Adipose tissue (tissue), 3 donors: ENCODE results near the gene STT3B. TPM values are rescaled to one million over a fixed set of nuclear protein-coding genes. Genes with fewer than 3 reads are reported as not detected.
"Not testable (repeated sequence)": the region's sequence is repeated elsewhere in the genome, so short reads cannot be mapped to it uniquely, and the experiment has no call there.

Source experiments
- H3K27ac ChIP-seq: one replicate; pipeline ENCODE4 v1.5.1; 2013; ENCODE audit warnings: low read depth, low read length
- WGBS, 3 donors: extraction: QIAGEN DNeasy Blood & Tissue Kit; methylation state at CpG; one replicate each; pipeline ENCODE4 v1.1.7; 2013; 5-methylcytosine and 5-hydroxymethylcytosine counted together
- polyA plus RNA-seq, 3 donors: library from polyadenylated mRNA; stranded (reverse); fragments of 200-250 nt; gene quantifications; one replicate each; pipeline ENCODE4 v1.2.3, GENCODE V29; 2013
- donor health status: healthy with polysubstance abuse.
- donor health status: Bipolar disorder and iron deficiency.
- donor health status: healthy.

The STT3B gene
- 10 to 100 TPM; 26.1 to 33.9 (median 29.0) TPM for polyA plus RNA-seq

DNA sequence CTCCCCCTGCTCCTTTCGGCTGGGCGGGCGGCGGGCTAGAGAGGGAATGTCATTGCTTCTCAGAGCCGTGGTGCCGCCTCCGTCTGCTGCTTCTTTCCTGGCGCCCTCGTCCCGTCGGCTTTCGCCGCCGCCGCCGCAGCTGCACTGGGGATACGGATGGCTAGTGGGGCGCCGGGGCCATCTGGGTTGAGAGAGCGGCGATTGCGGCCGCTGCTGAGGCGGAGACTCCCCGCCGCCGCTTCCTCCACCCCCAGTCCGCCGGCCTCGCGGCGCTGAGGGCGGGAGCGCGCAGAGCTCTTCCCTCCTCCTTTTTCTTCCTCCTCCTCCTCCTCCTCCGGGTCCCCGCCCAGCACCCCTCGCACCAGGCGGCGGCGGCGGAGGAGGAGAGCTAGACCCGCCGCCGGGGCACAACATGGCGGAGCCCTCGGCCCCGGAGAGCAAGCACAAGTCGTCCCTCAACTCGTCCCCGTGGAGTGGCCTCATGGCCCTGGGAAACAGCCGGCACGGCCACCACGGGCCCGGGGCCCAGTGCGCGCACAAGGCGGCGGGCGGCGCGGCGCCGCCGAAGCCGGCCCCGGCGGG lies at the start of gene STT3B:
Gene STT3B, plus strand, starts transcription at position 339 of the 582 bp plus-strand sequence. Its CDS starts 74 bp downstream, at position 413.
- H3K27ac ChIP-seq = peak within 1 kb of the TSS; percentile 94
- 0 to 1% (median 0%) methylated on average over 51 to 68 of the region's 68 CpGs for WGBS, 3 donors

GRCh38 chr3:31483776-31484175 lies 48.9 kb upstream of the STT3B start:
- H3K27ac ChIP-seq = no peak overlapping the region
- WGBS, 3 donors = 84 to 94% (median 87%) methylated on average over 1 of the region's 1 CpG

- no peak overlapping the region for H3K27ac ChIP-seq
- 12 to 33% (median 24%) methylated on average over 1 of the region's 1 CpG for WGBS, 3 donors
Observed at GRCh38 chr3:31485196-31485595, 47.5 kb upstream of the STT3B start.

GRCh38 chr3:31486865-31487533 lies 45.7 kb upstream of the STT3B start:
- 82 to 93% (median 89%) methylated on average over 7 of the region's 7 CpGs for WGBS, 3 donors
- no peak overlapping the region for H3K27ac ChIP-seq

GRCh38 chr3:31488475-31489017 lies 44.2 kb upstream of the STT3B start:
- no peak overlapping the region for H3K27ac ChIP-seq
- WGBS, 3 donors = 91 to 97% (median 97%) methylated on average over 3 of the region's 3 CpGs

DNA sequence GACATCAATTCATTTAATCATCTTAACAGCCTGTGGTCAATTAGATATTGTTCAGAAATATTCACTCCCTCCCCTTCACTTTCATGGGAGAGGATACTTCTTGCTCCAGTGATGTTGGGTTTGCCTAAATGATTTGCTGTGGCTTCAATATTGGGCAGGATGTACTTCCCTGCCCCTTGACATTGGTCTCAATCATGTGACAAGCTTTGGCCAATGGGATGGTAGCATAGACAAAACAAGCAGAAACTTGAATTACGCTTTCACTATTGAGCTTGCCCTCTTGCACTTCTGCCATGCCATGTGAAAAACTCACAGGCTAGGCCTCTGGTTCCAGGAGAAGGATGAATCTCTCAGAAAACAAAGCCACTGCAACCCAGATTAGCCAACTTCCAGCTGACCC lies 42.2 kb upstream of the STT3B start:
- WGBS, 3 donors = 96 to 100% (median 100%) methylated on average over 1 of the region's 1 CpG
- H3K27ac ChIP-seq = no peak overlapping the region

DNA sequence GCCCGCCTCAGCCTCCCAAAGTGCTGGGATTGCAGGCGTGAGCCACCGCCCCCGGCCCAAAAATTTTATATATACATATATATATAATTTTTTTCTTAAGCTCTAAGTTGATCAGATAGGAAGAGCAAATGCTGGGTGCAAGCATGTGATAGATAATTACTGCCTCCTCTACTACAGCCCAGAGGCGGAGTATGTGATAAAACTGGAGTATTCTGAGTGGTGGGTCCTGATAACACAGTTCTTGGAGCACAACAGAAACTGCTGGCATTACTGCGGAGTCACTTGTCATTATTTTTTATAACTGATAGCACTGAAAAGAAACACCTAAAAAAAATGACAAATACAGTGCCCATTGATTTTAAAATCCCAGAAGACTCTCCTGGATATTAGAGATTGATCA lies 41.1 kb upstream of the STT3B start:
- WGBS, 3 donors = 90 to 98% (median 90%) methylated on average over 4 to 6 of the region's 6 CpGs
- H3K27ac ChIP-seq = no peak overlapping the region

GRCh38 chr3:31493149-31493548 lies 39.6 kb upstream of the STT3B start:
- no peak overlapping the region for H3K27ac ChIP-seq

GRCh38 chr3:31495971-31496665 lies 36.6 kb upstream of the STT3B start:
- H3K27ac ChIP-seq = no peak overlapping the region
- 78 to 81% (median 78%) methylated on average over 9 of the region's 9 CpGs for WGBS, 3 donors

DNA sequence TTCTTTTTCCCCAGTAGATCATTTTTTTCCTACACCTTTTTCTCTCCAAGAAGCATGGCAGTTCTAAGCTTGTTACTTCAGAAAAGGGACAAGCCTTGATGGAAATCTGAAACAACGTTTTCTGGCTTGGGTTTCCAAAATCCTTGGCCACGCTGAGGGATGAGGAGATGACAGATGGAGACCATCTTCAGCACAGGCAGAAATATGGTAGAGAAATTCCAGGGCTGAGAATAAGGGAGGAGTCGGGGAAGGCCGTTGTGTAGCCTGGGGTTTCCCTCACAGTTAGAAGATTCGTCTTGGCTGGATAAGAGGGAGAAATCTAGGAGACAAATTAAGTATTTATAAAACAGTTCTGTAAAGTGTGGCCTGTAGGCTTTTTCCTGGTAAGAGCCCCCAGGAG lies 33.9 kb upstream of the STT3B start:
- no peak overlapping the region for H3K27ac ChIP-seq
- 69 to 75% (median 74%) methylated on average over 5 of the region's 5 CpGs for WGBS, 3 donors

- H3K27ac ChIP-seq = no peak overlapping the region
- WGBS, 3 donors = 90 to 94% (median 94%) methylated on average over 3 of the region's 3 CpGs
Observed at GRCh38 chr3:31499281-31499680, 33.4 kb upstream of the STT3B start.

DNA sequence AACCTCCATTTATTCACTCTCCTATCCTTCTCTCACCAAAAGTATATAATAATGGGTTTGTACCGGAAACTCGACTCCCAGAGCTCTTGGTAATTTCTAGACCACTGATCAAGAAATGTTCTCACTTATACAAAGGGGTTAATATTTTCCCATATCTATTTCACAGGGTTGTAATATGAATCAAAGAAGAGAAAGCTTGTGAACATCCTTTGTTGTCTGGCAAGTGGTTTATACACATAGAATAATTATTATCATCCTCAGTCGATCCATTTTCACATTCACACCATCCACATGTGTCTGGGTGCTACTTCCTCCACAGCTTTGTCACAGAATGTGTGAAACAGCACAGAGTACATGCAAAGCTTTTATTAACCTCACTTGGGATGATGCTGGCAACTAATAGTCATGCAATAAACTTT lies 29.9 kb upstream of the STT3B start:
- WGBS, 3 donors = 86 to 91% (median 90%) methylated on average over 3 of the region's 3 CpGs
- H3K27ac ChIP-seq = no peak overlapping the region

DNA sequence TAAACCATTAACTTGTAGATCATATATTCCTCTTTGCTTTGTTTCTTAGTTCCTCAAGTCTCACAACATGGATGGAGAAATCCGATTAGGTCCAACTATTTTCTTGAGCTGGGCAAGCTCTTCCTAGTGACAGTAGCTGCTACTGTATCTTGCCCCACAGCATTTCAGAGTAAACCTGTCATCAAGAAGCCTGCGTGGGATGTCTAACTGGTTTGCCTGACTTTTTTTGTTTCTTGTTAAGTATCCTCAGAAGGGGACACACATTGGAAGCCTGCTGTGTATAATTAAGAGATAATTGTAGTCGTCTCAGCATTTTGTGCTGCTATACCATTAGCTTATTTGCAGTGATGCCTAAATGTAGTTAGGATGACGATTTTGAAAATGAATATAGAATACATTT lies 29.3 kb upstream of the STT3B start:
- H3K27ac ChIP-seq = no peak overlapping the region
- WGBS, 3 donors = 57 to 82% (median 81%) methylated on average over 4 of the region's 4 CpGs

- no peak overlapping the region for H3K27ac ChIP-seq
- WGBS, 3 donors = 85 to 98% (median 95%) methylated on average over 3 of the region's 3 CpGs
Observed at GRCh38 chr3:31504230-31504629, 28.5 kb upstream of the STT3B start.

DNA sequence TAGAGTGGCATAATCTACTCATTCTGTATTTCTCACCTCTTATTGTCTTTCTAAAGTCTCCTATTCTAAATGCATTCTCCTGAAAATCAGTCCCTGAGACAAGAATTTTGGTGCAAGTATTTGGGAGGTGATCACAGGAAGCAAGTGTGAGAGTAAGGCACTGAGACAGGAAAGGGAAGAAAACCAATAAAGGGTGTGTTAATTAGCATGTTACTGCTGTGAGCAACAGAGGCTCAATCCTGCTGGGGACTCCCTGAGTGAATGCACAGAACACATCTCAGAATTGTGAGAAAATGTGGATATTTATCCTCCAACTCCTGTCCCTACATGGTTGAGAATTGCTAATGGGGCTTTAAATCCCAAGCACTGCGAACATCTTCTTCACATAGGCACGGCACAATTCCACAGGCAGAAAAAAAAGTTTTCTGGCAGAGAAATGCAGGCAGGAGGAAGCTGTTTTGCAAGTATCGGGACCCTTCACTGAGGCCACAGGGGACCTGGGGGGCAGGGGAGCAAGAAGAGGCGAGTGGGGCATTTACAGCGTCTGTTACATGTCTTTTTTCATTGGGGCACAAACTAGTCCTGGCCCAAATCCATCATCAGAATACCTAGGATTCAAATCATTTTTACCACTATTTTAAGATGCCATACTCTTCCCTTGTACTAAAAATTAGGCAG lies 27.2 kb upstream of the STT3B start:
- H3K27ac ChIP-seq = no peak overlapping the region
- 31 to 44% (median 33%) methylated on average over 5 of the region's 5 CpGs for WGBS, 3 donors

GRCh38 chr3:31506515-31506914 lies 26.2 kb upstream of the STT3B start:
- WGBS, 3 donors = 67 to 91% (median 89%) methylated on average over 7 of the region's 7 CpGs
- H3K27ac ChIP-seq = not testable (repeated sequence)

DNA sequence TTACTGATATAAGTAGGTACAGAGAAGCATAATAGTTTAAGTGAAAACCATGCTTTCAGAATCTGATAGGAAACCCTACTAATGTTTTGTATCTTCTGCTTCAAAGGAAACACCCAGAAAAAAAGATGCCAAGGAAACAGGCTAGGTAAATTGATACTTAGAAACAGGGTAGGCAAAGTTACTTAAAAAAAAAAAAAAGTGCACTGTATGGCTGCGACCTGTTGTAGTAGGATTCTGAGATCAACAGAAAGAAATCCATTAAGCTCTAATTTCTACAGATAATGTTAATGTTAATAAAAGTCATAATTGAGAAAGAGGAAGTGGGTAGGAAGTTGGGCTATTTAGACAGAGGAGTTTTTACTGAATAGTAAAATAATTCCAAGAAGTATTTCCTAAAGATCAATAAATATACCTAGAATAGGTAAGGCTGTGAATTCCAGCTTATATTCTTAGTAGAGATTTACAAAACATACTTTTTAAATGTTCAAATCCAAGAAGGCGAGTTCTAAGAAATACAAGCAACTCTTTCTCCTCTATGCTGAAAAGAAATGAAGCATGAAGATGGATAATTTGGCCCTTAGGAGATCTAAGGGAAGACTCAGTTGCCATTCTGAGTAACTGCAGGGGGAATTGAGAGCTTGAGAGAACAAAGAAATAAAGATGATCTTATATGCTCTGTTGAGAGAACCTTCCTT lies 24.1 kb upstream of the STT3B start:
- WGBS, 3 donors = 79 to 88% (median 87%) methylated on average over 2 of the region's 2 CpGs
- no peak overlapping the region for H3K27ac ChIP-seq

DNA sequence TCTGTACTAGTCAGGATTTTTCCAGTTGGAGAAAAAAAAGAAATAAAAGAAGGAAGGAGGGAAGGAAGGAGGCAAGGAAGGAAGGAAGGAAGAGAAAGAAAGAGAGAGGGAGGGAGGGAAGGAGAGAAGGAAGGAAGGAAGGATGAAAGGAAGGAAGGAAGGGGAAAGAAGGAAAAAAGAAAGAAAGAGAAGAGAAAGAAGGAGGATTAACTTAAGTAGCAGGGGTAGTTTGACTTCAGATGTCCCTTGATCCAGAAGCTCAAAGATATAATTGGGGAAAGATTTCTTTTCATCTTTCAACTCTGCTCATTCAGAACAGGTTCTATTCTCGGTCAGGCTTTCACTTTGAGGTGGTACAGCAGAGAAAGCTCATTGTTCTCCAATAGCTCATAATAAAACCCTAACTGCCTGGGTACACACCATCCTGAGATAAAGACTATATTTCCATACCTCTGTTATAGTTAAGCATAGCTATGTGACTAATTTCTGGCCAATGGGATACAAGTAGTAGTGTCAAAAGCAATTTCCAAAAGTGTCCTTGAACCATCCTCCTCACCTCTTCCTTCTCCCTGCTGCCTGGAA lies 23.5 kb upstream of the STT3B start:
- WGBS, 3 donors = 57 to 90% (median 81%) methylated on average over 1 of the region's 1 CpG
- no peak overlapping the region for H3K27ac ChIP-seq
